ENCODE results near the gene MTUS2. TPM values are rescaled to one million over a fixed set of nuclear protein-coding genes. Genes with fewer than 3 reads are reported as not detected.

The MTUS2 gene
- polyA plus RNA-seq, 2 of the 4 experiments (the other 2 are of a cell fraction): not detected

- TF ChIP-seq REST (IDR thresholded peaks at IDR 0.05): no peak
Measured at GRCh38 chr13:29266261-29266660, 446.1 kb downstream of the MTUS2 start (continued).

DNA sequence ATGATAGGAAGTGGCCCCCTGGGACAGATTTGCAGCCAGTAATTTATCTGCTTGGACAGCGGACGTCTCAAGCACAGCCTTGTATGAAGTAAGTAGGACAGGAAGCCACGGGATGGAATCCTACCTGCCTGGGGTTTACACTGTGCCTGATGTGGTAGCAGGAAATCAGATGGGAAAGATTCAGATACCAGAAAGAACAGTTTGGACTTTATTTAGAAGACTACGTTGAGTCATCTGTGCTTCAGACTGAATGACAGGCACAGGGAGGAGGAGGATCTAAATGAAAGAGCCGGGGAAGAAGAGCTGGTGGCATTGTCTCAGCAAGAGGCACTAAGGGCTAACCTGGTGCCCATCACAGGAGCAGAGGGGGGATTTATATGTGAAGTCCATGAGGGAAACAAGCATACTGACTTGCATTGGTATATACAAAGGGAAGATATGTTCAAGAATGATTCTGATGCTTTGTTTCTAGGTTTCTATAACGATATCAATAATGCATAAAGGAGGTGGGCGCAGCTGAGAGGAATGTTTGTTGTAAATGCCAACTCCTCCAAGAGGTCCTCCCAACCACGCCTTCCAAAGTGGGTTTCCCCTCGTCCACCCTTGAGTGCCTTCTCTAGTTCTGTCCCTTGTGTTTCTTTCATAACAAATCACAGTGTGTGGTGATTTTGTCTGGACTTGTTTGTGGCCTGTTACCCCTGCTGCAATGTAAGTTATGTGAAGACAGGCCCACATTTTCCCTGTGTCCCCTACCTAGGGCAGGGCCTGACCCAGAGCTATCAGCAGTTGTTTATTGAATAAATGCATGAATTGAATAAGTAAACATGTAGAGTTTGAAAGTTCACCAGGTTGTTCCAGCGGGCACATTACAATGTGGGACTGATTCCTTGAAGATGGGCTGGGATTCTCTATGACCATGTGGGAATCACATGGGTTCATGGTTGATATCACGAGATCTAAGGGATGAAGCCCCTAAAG, 446.9 kb downstream of the MTUS2 start:
- Histone ChIP-seq H3K4me1 (no peaks in the 10 kb centered on the region), H3K9me3 (no peaks in the 10 kb centered on the region), H3K27ac (no peak overlapping the region), H3K4me2 (no peak overlapping the region), H3K4me3 (no peak overlapping the region)
- WGBS (ENCODE audit: missing lambda C conversion rate): 4% methylated on average over 11 of the region's 11 CpGs
- no peak for DNase-seq (ENCODE audit: low read depth in 1 of 2, low spot score in 1 of 2)
- no peak for TF ChIP-seq RCOR1 (IDR thresholded peaks at IDR 0.05; ENCODE audit: low read depth, low read length)
- TF ChIP-seq HOXB13 (CRISPR knock-in tag; IDR thresholded peaks at IDR 0.05; ENCODE audit: low read depth): no peak
- TF ChIP-seq NPAS2 (CRISPR knock-in tag; IDR thresholded peaks at IDR 0.05; ENCODE audit: borderline replicate concordance): no peak
- no peak for TF ChIP-seq CBX2 (IDR thresholded peaks at IDR 0.05; ENCODE audit: borderline replicate concordance, low read depth)
- TF ChIP-seq SREBF2 (IDR thresholded peaks at IDR 0.05): no peak
- no peak for TF ChIP-seq RNF2 (IDR thresholded peaks at IDR 0.05; ENCODE audit: borderline replicate concordance, low read depth)
- TF ChIP-seq NFE2L2 (conservative IDR thresholded peaks at IDR 0.05; ENCODE audit: low read length): no peak
- no peak for TF ChIP-seq TFCP2L1 (CRISPR knock-in tag; IDR thresholded peaks at IDR 0.05)
- TF ChIP-seq REST (IDR thresholded peaks at IDR 0.05): no peak
- TF ChIP-seq, protein P1, sequence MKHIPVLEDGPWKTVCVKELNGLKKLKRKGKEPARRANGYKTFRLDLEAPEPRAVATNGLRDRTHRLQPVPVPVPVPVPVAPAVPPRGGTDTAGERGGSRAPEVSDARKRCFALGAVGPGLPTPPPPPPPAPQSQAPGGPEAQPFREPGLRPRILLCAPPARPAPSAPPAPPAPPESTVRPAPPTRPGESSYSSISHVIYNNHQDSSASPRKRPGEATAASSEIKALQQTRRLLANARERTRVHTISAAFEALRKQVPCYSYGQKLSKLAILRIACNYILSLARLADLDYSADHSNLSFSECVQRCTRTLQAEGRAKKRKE (CRISPR knock-in tag; IDR thresholded peaks at IDR 0.05; ENCODE audit: low read depth): no peak
- no peak for TF ChIP-seq MAZ (IDR thresholded peaks at IDR 0.05; ENCODE audit: borderline replicate concordance, low read depth, low read length)
- no peak for TF ChIP-seq EP300 (IDR thresholded peaks at IDR 0.05)
- FAIRE-seq: no peak
- ChIA-PET POLR2A (no interaction called here), CTCF (no interaction called here)
- ATAC-seq: no peak

DNA sequence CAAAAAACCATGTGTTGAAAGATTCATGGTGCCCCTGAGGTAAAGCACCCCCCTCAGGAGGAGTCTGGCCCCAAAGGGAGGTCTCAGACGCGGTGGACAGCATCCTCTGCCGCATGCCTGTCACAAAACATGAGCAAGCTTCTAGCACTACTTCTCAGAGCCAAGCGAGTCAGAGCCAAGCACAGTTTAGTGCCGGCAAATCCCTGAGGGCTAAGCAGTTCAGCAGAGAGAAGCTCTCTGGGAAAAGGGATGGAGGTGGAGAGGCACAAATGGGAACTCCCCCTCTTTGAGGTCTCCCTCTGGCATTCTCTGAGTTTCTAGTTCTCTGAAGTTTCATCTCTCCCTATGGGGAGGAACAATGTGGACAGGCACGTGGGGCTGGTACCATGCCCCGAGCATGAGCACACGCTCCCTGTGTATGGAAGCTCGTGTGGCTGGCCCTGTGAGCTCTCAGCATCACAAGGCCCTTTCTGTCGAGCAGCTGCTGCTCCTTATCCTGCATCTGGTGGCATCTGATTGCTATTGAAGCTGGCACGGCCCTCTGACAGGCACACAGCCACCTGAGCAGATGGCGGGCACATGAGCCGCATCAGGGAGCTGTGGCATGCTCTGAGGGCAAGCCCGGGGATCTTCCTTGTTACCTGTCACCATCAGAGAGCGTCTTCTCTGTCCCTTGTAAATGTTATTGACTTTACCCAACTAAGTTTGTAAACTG, 450.3 kb downstream of the MTUS2 start:
- Histone ChIP-seq H3K4me1 (no peaks in the 10 kb centered on the region), H3K4me3 (no peak overlapping the region), H3K9me3 (no peaks in the 10 kb centered on the region), H3K27ac (no peak overlapping the region), H3K4me2 (no peak overlapping the region)
- 13% methylated on average over 10 of the region's 15 CpGs for WGBS (ENCODE audit: missing lambda C conversion rate)
- ATAC-seq: no peak
- FAIRE-seq: no peak
- no peak for DNase-seq (ENCODE audit: low read depth in 1 of 2, low spot score in 1 of 2)
- ChIA-PET POLR2A (no interaction called here), CTCF (no interaction called here)
- TF ChIP-seq, protein P2, sequence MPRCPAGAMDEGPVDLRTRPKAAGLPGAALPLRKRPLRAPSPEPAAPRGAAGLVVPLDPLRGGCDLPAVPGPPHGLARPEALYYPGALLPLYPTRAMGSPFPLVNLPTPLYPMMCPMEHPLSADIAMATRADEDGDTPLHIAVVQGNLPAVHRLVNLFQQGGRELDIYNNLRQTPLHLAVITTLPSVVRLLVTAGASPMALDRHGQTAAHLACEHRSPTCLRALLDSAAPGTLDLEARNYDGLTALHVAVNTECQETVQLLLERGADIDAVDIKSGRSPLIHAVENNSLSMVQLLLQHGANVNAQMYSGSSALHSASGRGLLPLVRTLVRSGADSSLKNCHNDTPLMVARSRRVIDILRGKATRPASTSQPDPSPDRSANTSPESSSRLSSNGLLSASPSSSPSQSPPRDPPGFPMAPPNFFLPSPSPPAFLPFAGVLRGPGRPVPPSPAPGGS (IDR thresholded peaks at IDR 0.05): no peak
- TF ChIP-seq KDM1A (IDR thresholded peaks at IDR 0.05; ENCODE audit: low read depth): no peak
- no peak for TF ChIP-seq POLR2A (IDR thresholded peaks at IDR 0.05; ENCODE audit: low read length)
- TF ChIP-seq FOSB (CRISPR knock-in tag; IDR thresholded peaks at IDR 0.05): no peak
- TF ChIP-seq ZFP36 (IDR thresholded peaks at IDR 0.05; ENCODE audit: borderline replicate concordance, partially characterized antibody): no peak
- TF ChIP-seq ZNF302 (CRISPR knock-in tag; IDR thresholded peaks at IDR 0.05): no peak
- no peak for TF ChIP-seq KDM5A (IDR thresholded peaks at IDR 0.05)
- no peak for TF ChIP-seq POLR2AphosphoS2 (conservative IDR thresholded peaks at IDR 0.05; ENCODE audit: low read length)
- TF ChIP-seq TFCP2L1 (CRISPR knock-in tag; IDR thresholded peaks at IDR 0.05): no peak
- TF ChIP-seq RNF2 (IDR thresholded peaks at IDR 0.05; ENCODE audit: borderline replicate concordance, low read depth): no peak
- TF ChIP-seq RARB (CRISPR knock-in tag; IDR thresholded peaks at IDR 0.05): no peak
